ENCODE measurements around the gene OPALIN.
"Not testable (repeated sequence)": the region's sequence is repeated elsewhere in the genome, so short reads cannot be mapped to it uniquely, and the experiment has no call there.

Gene OPALIN

DNA sequence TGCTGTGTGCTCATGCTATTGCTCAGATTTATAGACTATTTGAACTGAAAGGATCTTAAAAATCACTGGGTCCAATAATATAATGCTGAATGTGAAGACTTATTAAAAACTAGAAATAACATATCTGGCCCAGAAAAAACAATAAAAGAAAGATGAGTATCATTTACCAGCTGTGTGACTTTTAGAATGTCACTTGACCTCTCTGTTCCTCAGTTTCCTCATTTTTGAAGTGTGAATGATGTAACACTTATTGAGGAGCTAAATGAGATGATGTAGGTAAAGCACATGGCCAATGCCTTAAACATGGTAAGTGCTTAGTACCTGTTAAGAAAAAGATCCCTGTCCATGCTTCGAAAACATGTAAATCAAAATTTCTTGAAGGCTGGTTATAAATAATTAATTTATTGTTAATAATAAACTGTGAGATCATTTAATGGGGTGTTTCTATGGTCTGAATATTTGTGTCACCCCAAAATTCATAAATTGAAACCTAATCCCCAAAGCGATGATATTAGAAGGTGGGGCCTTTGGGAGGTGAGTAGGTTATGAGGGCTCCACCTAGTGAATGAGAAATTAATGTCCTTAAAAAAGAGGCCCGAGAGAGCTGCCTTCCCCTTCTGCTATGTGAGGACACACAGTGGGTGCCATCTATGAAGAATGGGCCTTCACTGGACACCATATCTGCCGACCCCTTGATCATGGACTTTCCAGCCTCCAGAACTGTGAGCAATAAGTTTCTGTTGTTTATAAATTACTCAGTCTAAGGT lies 41.6 kb downstream of the OPALIN start:
- no peak for FAIRE-seq

GRCh38 chr10:96313344-96313743 lies 45.5 kb downstream of the OPALIN start:
- no peak for DNase-seq (ENCODE audit: insufficient read length, low spot score)
- TF ChIP-seq CTCF (IDR thresholded peaks at IDR 0.05; ENCODE audit: insufficient read depth, missing control alignments), result no peak
- no peak for FAIRE-seq

More for the DNA sequence above, 41.6 kb downstream of the OPALIN start:
- no peak for TF ChIP-seq CTCF (IDR thresholded peaks at IDR 0.05; ENCODE audit: insufficient read depth, missing control alignments)
- no peak for DNase-seq (ENCODE audit: insufficient read length, low spot score)

DNA sequence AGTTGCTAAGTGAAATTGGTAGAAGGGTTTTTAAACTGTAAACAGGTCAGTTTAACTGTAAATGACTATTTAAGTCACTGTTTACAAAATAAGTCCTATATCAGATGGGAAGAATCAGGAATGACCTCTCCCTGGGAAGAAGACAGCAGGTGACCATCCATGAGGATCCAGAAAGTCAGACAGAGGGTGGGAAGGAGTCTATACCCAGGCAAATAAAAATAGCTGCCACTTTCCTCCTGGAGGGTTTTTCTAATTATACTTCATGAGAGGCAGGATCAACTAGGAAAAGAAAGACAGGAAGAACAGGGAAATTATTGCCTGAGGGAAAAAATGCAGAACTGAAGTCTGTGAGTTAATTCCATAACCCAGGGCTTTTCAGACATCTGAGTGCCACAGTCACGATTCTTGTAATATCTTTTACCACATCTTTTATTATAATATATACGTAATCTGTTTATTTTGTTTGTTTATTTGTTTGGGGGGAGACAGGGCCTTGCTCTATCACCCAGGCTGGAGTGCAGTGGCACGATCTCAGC lies 47.6 kb downstream of the OPALIN start:
- no peak for FAIRE-seq
- no peak for DNase-seq (ENCODE audit: insufficient read length, low spot score)
- TF ChIP-seq CTCF (IDR thresholded peaks at IDR 0.05; ENCODE audit: insufficient read depth, missing control alignments), result no peak

GRCh38 chr10:96310321-96310669 lies 48.5 kb downstream of the OPALIN start:
- no peak for TF ChIP-seq CTCF (IDR thresholded peaks at IDR 0.05; ENCODE audit: insufficient read depth, missing control alignments)
- no peak for FAIRE-seq
- no peak for DNase-seq (ENCODE audit: insufficient read length, low spot score)

GRCh38 chr10:96309628-96310320 lies 49.0 kb downstream of the OPALIN start:
- no peak for TF ChIP-seq CTCF (IDR thresholded peaks at IDR 0.05; ENCODE audit: insufficient read depth, missing control alignments)
- DNase-seq (ENCODE audit: insufficient read length, low spot score) (no peak), FAIRE-seq (no peak)

- FAIRE-seq; DNase-seq (ENCODE audit: insufficient read length, low spot score): not testable (repeated sequence)
Measured at GRCh38 chr10:96308854-96309253, 49.9 kb downstream of the OPALIN start.

GRCh38 chr10:96306516-96306915 lies 52.3 kb downstream of the OPALIN start:
- no peak for FAIRE-seq
- DNase-seq (ENCODE audit: insufficient read length, low spot score), result no peak
- TF ChIP-seq CTCF (IDR thresholded peaks at IDR 0.05; ENCODE audit: insufficient read depth, missing control alignments), result no peak
